ENCODE data around the gene ARL13A. TPM values are rescaled to one million over a fixed set of nuclear protein-coding genes. Genes with fewer than 3 reads are reported as not detected.

ARL13A gene
- total and polyA plus RNA-seq, 2 of the 8 experiments (the other 6 are each of a cell fraction or from before 2014, with no cell fraction given), result not detected

GRCh38 chrX:100935767-100936166, 33.7 kb upstream of the ARL13A start (continued):
- TF ChIP-seq TAF1 (IDR thresholded peaks at IDR 0.05; ENCODE audit: low read depth, low read length) (no peak), ATF2 (IDR thresholded peaks at IDR 0.05; ENCODE audit: low read length) (no peak), KDM1A (IDR thresholded peaks at IDR 0.05; ENCODE audit: borderline replicate concordance, low read length) (no peak)

Measured in H1 (cell line).